NK-92 treated with Interleukin-12 subunit alpha and Interleukin-12 subunit beta, amount 100 ng/mL, for 24 hours (cell line): ENCODE data around the gene APOBEC3F.
"Not testable (repeated sequence)": the region's sequence is repeated elsewhere in the genome, so short reads cannot be mapped to it uniquely, and the experiment has no call there.

Experiments
- DNase-seq: peaks from one replicate; lab custom pipeline; 2025; lab: John Stamatoyannopoulos, UW

Gene APOBEC3F

GRCh38 chr22:39027717-39028116 is 12.9 kb upstream of the APOBEC3F start:
- DNase-seq = no peak

GRCh38 chr22:39028281-39028680 is 12.4 kb upstream of the APOBEC3F start:
- DNase-seq = no peak

- DNase-seq = no peak
These were observed 11.4 kb upstream of the APOBEC3F start for GRCh38 chr22:39029227-39029626.

- no peak for DNase-seq
These were observed 10.0 kb upstream of the APOBEC3F start for GRCh38 chr22:39030705-39031104.

GRCh38 chr22:39031434-39032295 is 9.0 kb upstream of the APOBEC3F start:
- DNase-seq = not testable (repeated sequence)

- DNase-seq = not testable (repeated sequence)
These were observed 3.6 kb upstream of the APOBEC3F start for GRCh38 chr22:39037071-39037470.

GRCh38 chr22:39039306-39040126 is 1.1 kb upstream of the APOBEC3F start:
- no peak for DNase-seq

GRCh38 chr22:39040155-39040537 is 518 bp upstream of the APOBEC3F start:
- DNase-seq = not testable (repeated sequence)

- DNase-seq = no peak
These were observed 1.2 kb downstream of the APOBEC3F start for GRCh38 chr22:39041908-39042307.

- not testable (repeated sequence) for DNase-seq
These were observed 2.4 kb downstream of the APOBEC3F start for GRCh38 chr22:39043063-39043462.

GRCh38 chr22:39045136-39045535 is 4.5 kb downstream of the APOBEC3F start:
- DNase-seq = not testable (repeated sequence)

- not testable (repeated sequence) for DNase-seq
These were observed 8.8 kb downstream of the APOBEC3F start for GRCh38 chr22:39049486-39049885.

GRCh38 chr22:39051844-39052495 is 11.3 kb downstream of the APOBEC3F start:
- DNase-seq = not testable (repeated sequence)

- DNase-seq = no peak
These were observed 15.0 kb downstream of the APOBEC3F start for GRCh38 chr22:39055658-39056057.

- not testable (repeated sequence) for DNase-seq
These were observed 20.6 kb downstream of the APOBEC3F start for GRCh38 chr22:39061290-39061689.

GRCh38 chr22:39061951-39062350 is 21.3 kb downstream of the APOBEC3F start:
- not testable (repeated sequence) for DNase-seq

GRCh38 chr22:39063904-39064303 is 23.2 kb downstream of the APOBEC3F start:
- DNase-seq = not testable (repeated sequence)

GRCh38 chr22:39066442-39067276 is 26.0 kb downstream of the APOBEC3F start:
- DNase-seq = not testable (repeated sequence)

- DNase-seq = no peak
These were observed 27.5 kb downstream of the APOBEC3F start for GRCh38 chr22:39068033-39068785.

GRCh38 chr22:39070186-39070585 is 29.5 kb downstream of the APOBEC3F start:
- DNase-seq = no peak

GRCh38 chr22:39072581-39072981 is 31.9 kb downstream of the APOBEC3F start:
- DNase-seq = not testable (repeated sequence)
